Measurements from ENCODE around the gene TM6SF1.

GRCh38 chr15:83164111-83164770 lies 56.8 kb downstream of the TM6SF1 start:
- TF ChIP-seq CTCF (IDR thresholded peaks at IDR 0.05; ENCODE audit: low read length) (no peak), EZH2 (IDR thresholded peaks at IDR 0.05; ENCODE audit: borderline replicate concordance, low read length) (no peak)
